BLaER1 treated with 17β-estradiol and CSF1 and Interleukin-3, amounts not matched to agents 10 nM and 100 nM (cell line): Measurements from ENCODE around the gene DLL4.

Experiments
- H3K27ac ChIP-seq, 11 experiments: shearing (Covaris generic); formaldehyde crosslinking; 2 replicates each; pipeline ENCODE4 v1.8.1; 2022
- H3K27me3 ChIP-seq, 11 experiments: shearing (Covaris generic); formaldehyde crosslinking; 2 replicates each; pipeline ENCODE4 v1.8.1; 2022
- H3K36me3 ChIP-seq, 11 experiments: shearing (Covaris generic); formaldehyde crosslinking; 2 replicates each; pipeline ENCODE4 v1.8.1; 2022
- H3K4me1 ChIP-seq, 10 experiments: shearing (Covaris generic); formaldehyde crosslinking; 2 replicates each; pipeline ENCODE4 v1.8.1; 2022
- H3K4me2 ChIP-seq, 11 experiments: shearing (Covaris generic); formaldehyde crosslinking; 2 replicates each; pipeline ENCODE4 v1.8.1; 2022
- H3K4me3 ChIP-seq, 10 experiments: shearing (Covaris generic); formaldehyde crosslinking; 2 replicates each; pipeline ENCODE4 v1.8.1; 2022
- H3K9ac ChIP-seq, 11 experiments: shearing (Covaris generic); formaldehyde crosslinking; 2 replicates each; pipeline ENCODE4 v1.8.1; 2022
- H3K9me3 ChIP-seq, 11 experiments: shearing (Covaris generic); formaldehyde crosslinking; replicated peaks in 1 of 11; 2 replicates each; pipeline ENCODE4 v1.8.1; 2022
- H4K20me1 ChIP-seq, 11 experiments: shearing (Covaris generic); formaldehyde crosslinking; 2 replicates each; pipeline ENCODE4 v1.8.1; 2022
- Cebpa-rat ChIP-seq, 11 experiments: shearing (Covaris generic); IDR thresholded peaks; 2 replicates each; pipeline ENCODE4 v1.8.1; 2022

Gene DLL4

DNA sequence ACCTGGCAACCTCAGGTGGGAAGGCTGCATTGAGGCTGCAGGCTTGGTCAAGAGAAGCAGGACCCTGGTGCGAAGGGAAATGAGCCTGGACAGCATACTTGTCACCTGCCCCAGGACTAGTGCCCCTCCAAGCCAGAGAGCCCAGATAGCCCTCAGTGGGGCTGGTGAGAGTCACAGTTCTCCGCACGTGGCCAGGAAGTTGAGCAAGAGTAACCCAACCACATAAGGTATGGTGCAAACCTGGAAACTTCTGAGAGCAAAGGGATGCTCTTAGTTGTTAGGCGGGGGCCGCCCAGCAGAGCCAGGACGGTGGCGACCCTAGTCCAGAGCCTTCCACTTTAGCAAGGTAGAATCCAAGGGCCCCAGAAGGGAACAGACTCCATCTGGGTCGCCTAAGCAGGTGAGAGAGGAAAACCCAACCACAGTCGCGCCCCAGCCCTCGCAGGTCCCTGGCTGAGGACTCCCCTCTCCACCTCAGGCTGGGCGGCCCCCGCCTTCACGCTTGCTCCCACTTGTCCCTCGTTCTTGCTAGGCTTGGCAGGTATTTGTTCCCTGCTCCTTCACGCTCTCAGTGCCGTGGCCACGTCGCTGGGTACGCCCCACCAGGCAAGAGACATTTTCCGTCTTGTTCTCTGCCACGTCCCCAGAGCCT is 36.0 kb upstream of the DLL4 start:
- H3K4me1 ChIP-seq: peaks cover 35 to 56% (median 46%) of the 10 kb centered on the region in 10 experiments
- H3K27ac ChIP-seq: peak overlapping the region in 9 of 11 experiments; percentile 55 to 92 (median 89); a peak in 15 of 22 replicates
- peak overlapping the region in 9 of 11 experiments; percentile 88 to 94 (median 90); a peak in 18 of 22 replicates for H3K9ac ChIP-seq
- H3K36me3 ChIP-seq: peaks cover 22 to 28% (median 25%) of the 10 kb centered on the region in 11 experiments; a peak in 21 of 22 replicates
- H3K4me2 ChIP-seq: peak overlapping the region; percentile 86 to 99 (median 96)
- TF ChIP-seq Cebpa-rat (IDR thresholded peaks at IDR 0.05): peak in 2 of 11 experiments; percentile 31 to 42; a peak in 2 of 22 replicates
- no peaks in the 10 kb centered on the region for H3K9me3 ChIP-seq
- H3K27me3 ChIP-seq: no peaks in the 10 kb centered on the region
- peak overlapping the region in 1 of 10 experiments; percentile 92; a peak in 1 of 20 replicates for H3K4me3 ChIP-seq
- peaks cover 0 to 33% (median 11%) of the 10 kb centered on the region in 11 experiments; a peak in 14 of 22 replicates for H4K20me1 ChIP-seq

DNA sequence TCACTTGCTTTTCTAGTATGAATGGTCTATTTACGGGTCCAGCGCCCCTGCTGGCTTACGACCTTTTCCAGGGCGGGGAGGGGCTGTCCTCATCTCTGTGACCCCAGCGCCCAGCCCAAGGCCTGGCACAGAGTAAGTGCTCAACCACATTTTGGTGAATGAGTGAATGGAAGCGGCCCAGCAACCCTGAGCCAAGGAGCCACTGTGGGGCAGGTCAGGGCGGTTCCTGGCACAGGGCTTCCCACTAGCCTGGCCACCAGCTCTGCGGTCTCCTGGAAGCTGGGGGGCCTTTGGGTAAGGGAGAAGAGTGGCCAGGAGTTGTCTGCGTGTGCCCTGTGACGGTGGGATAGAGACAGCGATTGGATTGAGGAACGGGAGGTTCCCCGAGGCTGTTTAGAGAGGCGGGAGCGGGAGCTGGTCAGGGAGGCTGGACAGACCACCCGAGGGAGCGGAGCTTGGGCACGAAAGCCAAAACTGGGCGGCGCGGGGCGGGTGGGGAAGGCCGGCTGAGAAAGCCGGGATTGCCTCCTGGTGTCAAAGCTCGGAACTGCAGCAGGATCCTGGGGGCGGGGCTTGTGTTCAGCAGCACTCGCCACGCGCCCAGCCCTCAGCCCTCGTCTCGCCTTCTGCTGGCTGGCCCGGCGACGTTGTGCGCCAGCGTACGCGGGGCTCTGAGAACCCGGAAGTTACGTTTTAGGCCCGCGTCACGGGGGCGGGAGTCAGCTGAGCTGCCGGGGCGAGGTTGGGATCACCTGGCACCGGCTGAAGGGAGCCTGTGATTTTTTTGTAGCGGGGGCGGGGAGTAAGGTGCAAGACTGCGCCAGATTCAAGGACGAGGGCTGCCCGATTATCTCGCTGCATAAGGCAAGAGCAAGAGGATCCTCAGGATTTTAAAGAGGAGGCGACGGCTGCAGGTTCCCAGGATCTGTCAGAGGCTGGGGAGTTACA is 35.1 kb upstream of the DLL4 start, which contains the start of gene VPS18:
Gene VPS18, plus strand, starts transcription at position 718 of the 948 bp plus-strand sequence. CDS start 319 bp downstream, outside the sequence.
- H3K9me3 ChIP-seq: no peaks in the 10 kb centered on the region
- peaks cover 35 to 64% (median 52%) of the 10 kb centered on the region in 10 experiments for H3K4me1 ChIP-seq
- no peaks in the 10 kb centered on the region for H3K27me3 ChIP-seq
- H3K9ac ChIP-seq: peak within 1 kb of the TSS; percentile 88 to 96 (median 90)
- H3K4me3 ChIP-seq: peak within 1 kb of the TSS; percentile 80 to 99 (median 94)
- peaks cover 0 to 41% (median 11%) of the 10 kb centered on the region in 11 experiments; a peak in 14 of 22 replicates for H4K20me1 ChIP-seq
- no peak for TF ChIP-seq Cebpa-rat (IDR thresholded peaks at IDR 0.05)
- H3K27ac ChIP-seq: peak within 1 kb of the TSS; percentile 85 to 97 (median 91)
- H3K4me2 ChIP-seq: peak within 1 kb of the TSS; percentile 89 to 100 (median 98)
- H3K36me3 ChIP-seq: peaks cover 31 to 36% (median 34%) of the 10 kb centered on the region in 11 experiments

DNA sequence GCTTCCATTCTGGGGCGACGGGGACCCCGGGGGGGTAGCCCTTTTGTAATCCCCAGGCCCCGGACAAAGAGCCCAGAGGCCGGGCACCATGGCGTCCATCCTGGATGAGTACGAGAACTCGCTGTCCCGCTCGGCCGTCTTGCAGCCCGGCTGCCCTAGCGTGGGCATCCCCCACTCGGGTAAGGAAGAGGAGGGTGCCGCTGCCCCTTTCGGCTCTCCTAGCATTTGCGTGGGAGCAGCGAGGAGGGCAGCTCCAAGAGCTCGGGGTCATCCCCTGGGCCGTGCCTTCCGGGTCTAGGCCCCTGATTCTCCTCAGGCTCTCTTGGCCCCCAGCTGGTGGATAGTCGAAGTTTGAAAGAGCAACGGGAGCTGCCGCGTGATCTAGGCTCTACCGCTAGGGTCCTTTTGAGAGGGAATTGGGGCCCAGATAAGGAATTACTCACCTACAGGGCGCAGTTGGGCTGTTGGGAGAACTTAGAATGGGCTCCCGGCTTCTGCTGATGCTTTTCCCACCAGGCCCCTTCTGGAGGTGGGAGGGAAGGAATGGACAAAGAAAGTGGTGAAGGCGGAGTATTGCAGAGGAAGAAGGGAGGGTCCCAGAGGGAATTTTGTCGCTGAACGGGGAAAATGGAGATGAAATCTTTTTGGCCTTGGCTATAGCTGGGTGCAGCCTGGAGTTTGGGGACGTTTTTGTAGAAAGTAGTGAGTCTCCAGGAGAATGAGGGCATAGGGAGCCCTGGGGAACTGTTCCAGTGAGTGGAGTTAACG is 34.3 kb upstream of the DLL4 start:
- peak overlapping the region; percentile 80 to 99 (median 94) for H3K4me3 ChIP-seq
- peak overlapping the region; percentile 88 to 96 (median 90) for H3K9ac ChIP-seq
- H3K9me3 ChIP-seq: no peaks in the 10 kb centered on the region
- H3K4me2 ChIP-seq: peak overlapping the region; percentile 89 to 100 (median 98)
- peaks cover 40 to 72% (median 60%) of the 10 kb centered on the region in 10 experiments for H3K4me1 ChIP-seq
- TF ChIP-seq Cebpa-rat (IDR thresholded peaks at IDR 0.05): no peak
- H3K36me3 ChIP-seq: peaks cover 39 to 45% (median 42%) of the 10 kb centered on the region in 11 experiments
- H3K27me3 ChIP-seq: no peaks in the 10 kb centered on the region
- peaks cover 0 to 50% (median 11%) of the 10 kb centered on the region in 11 experiments; a peak in 14 of 22 replicates for H4K20me1 ChIP-seq
- peak overlapping the region; percentile 85 to 97 (median 91) for H3K27ac ChIP-seq

DNA sequence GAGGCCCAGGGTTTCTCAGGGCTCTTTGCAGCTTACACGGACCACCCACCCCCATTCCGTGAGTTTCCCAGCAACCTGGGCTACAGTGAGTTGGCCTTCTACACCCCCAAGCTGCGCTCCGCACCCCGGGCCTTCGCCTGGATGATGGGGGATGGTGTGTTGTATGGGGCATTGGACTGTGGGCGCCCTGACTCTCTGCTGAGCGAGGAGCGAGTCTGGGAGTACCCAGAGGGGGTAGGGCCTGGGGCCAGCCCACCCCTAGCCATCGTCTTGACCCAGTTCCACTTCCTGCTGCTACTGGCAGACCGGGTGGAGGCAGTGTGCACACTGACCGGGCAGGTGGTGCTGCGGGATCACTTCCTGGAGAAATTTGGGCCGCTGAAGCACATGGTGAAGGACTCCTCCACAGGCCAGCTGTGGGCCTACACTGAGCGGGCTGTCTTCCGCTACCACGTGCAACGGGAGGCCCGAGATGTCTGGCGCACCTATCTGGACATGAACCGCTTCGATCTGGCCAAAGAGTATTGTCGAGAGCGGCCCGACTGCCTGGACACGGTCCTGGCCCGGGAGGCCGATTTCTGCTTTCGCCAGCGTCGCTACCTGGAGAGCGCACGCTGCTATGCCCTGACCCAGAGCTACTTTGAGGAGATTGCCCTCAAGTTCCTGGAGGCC is 29.5 kb upstream of the DLL4 start:
- peak overlapping the region in 10 of 11 experiments; percentile 8 to 98 (median 90); a peak in 18 of 22 replicates for H3K27ac ChIP-seq
- H3K27me3 ChIP-seq: no peaks in the 10 kb centered on the region
- peaks cover 5 to 95% (median 16%) of the 10 kb centered on the region in 11 experiments; a peak in 15 of 22 replicates for H4K20me1 ChIP-seq
- H3K9me3 ChIP-seq: no peaks in the 10 kb centered on the region
- H3K4me3 ChIP-seq: peak overlapping the region in 1 of 10 experiments; percentile 60; a peak in 2 of 20 replicates
- peaks cover 69 to 88% (median 79%) of the 10 kb centered on the region in 11 experiments for H3K36me3 ChIP-seq
- peaks cover 68 to 94% (median 82%) of the 10 kb centered on the region in 10 experiments for H3K4me1 ChIP-seq
- H3K9ac ChIP-seq: peak overlapping the region in 10 of 11 experiments; percentile 23 to 88 (median 68); a peak in 16 of 22 replicates
- no peak for TF ChIP-seq Cebpa-rat (IDR thresholded peaks at IDR 0.05)
- peak overlapping the region in 10 of 11 experiments; percentile 94 to 99 (median 98); a peak in 16 of 22 replicates for H3K4me2 ChIP-seq

DNA sequence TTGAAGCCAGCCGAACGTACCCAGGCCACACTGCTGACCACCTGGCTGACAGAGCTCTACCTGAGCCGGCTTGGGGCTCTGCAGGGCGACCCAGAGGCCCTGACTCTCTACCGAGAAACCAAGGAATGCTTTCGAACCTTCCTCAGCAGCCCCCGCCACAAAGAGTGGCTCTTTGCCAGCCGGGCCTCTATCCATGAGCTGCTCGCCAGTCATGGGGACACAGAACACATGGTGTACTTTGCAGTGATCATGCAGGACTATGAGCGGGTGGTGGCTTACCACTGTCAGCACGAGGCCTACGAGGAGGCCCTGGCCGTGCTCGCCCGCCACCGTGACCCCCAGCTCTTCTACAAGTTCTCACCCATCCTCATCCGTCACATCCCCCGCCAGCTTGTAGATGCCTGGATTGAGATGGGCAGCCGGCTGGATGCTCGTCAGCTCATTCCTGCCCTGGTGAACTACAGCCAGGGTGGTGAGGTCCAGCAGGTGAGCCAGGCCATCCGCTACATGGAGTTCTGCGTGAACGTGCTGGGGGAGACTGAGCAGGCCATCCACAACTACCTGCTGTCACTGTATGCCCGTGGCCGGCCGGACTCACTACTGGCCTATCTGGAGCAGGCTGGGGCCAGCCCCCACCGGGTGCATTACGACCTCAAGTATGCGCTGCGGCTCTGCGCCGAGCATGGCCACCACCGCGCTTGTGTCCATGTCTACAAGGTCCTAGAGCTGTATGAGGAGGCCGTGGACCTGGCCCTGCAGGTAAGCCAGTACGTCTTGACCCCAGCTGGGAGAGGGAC is 28.7 kb upstream of the DLL4 start:
- H3K9ac ChIP-seq: peak overlapping the region in 10 of 11 experiments; percentile 31 to 88 (median 68); a peak in 18 of 22 replicates

DNA sequence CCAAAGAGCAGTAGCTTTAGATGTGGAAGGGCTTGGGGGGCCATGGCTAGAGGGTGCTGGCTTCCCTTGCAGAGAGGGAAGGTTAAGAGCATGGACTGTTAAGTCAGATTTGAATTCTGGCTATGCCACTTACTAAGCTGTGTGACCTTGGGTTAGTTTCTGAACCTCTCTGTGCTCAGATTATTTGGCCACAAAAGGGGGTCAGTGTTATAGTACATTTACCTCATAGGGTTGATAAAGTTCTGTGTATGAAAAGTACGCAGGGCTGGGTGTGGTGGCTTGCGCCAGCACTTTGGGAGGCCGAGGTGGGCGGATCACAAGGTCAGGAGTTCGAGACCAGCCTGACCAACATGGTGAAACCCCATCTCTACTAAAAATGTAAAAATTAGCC is 28.1 kb upstream of the DLL4 start:
- Histone ChIP-seq H3K4me1 (peaks cover 72 to 99% (median 87%) of the 10 kb centered on the region in 10 experiments), H3K9ac (peak overlapping the region in 10 of 11 experiments; percentile 31 to 88 (median 68); a peak in 13 of 22 replicates), H3K27ac (peak overlapping the region in 8 of 11 experiments; percentile 85 to 98 (median 95); a peak in 17 of 22 replicates), H3K36me3 (peaks cover 64 to 90% (median 80%) of the 10 kb centered on the region in 11 experiments), H3K27me3 (no peaks in the 10 kb centered on the region), H3K4me3 (peak overlapping the region in 4 of 10 experiments; percentile 15 to 60 (median 39); a peak in 8 of 20 replicates), H3K9me3 (no peaks in the 10 kb centered on the region), H4K20me1 (peaks cover 4 to 96% (median 13%) of the 10 kb centered on the region in 11 experiments; a peak in 14 of 22 replicates), H3K4me2 (peak overlapping the region; percentile 94 to 99 (median 98); a peak in 20 of 22 replicates)
- TF ChIP-seq Cebpa-rat (IDR thresholded peaks at IDR 0.05): no peak

More for the DNA sequence above, 28.7 kb upstream of the DLL4 start:
- H3K4me2 ChIP-seq: peak overlapping the region; percentile 94 to 99 (median 98); a peak in 20 of 22 replicates
- H3K4me3 ChIP-seq: peak overlapping the region in 4 of 10 experiments; percentile 15 to 60 (median 39); a peak in 6 of 20 replicates
- H4K20me1 ChIP-seq: peaks cover 3 to 97% (median 17%) of the 10 kb centered on the region in 11 experiments; a peak in 15 of 22 replicates
- no peak for TF ChIP-seq Cebpa-rat (IDR thresholded peaks at IDR 0.05)
- H3K27ac ChIP-seq: peak overlapping the region in 10 of 11 experiments; percentile 8 to 98 (median 90); a peak in 18 of 22 replicates
- H3K36me3 ChIP-seq: peaks cover 69 to 96% (median 85%) of the 10 kb centered on the region in 11 experiments
- peaks cover 72 to 99% (median 87%) of the 10 kb centered on the region in 10 experiments for H3K4me1 ChIP-seq
- no peaks in the 10 kb centered on the region for H3K27me3 ChIP-seq
- H3K9me3 ChIP-seq: no peaks in the 10 kb centered on the region
